H1 (cell line): ENCODE results near the gene CSRP1. TPM values are rescaled to one million over a fixed set of nuclear protein-coding genes. Genes with fewer than 3 reads are reported as not detected.

ENCODE experiments used
- CTCF ChIA-PET: fragments of 300-600 bp; sonication (Branson Sonifier 250); formaldehyde crosslinking; loops from one replicate; lab custom pipeline; 2021; ENCODE audit not compliant: partially characterized antibody; lab: Charles Lee
- POLR2A ChIA-PET: fragments of 300-600 bp; sonication (Branson Sonifier 250); formaldehyde crosslinking; loops from one replicate; lab custom pipeline; 2021; ENCODE audit warnings: inconsistent platforms; ENCODE audit not compliant: partially characterized antibody; lab: Charles Lee
- DNase-seq, 2 experiments: peaks; one replicate each; pipeline versions ENCODE4 v3.0.0 to v3.0.0-alpha.2; 2010 to 2022; ENCODE audit warnings: low spot score in 2 of 2, low read depth in 1 of 2, mixed read lengths in 1 of 2
- FAIRE-seq: peaks from 2 replicates; lab custom pipeline; 2011; peaks lifted over from hg19 to GRCh38; lab: Jason Lieb, UNC
- H2AFZ ChIP-seq: 2 replicates; pipeline ENCODE4 v1.8.1; 2012; ENCODE audit warnings: low read length, inconsistent platforms
- H2AK5ac ChIP-seq: 2 replicates; pipeline ENCODE4 v1.6.1; 2013; ENCODE audit warnings: low read depth, low read length
- H2BK120ac ChIP-seq: replicated peaks from 2 replicates; pipeline ENCODE3; 2013; ENCODE audit warnings: low read depth, low read length, inconsistent platforms
- H2BK12ac ChIP-seq: 2 replicates; pipeline ENCODE4 v1.6.1; 2013; ENCODE audit warnings: low read depth, low read length
- H2BK15ac ChIP-seq: 2 replicates; pipeline ENCODE4 v1.6.1; 2013; ENCODE audit warnings: low read length
- H2BK20ac ChIP-seq: 2 replicates; pipeline ENCODE4 v1.6.1; 2013; ENCODE audit warnings: low read length
- H2BK5ac ChIP-seq: 2 replicates; pipeline ENCODE4 v1.6.1; 2013; ENCODE audit warnings: low read depth, low read length
- H3K14ac ChIP-seq: 2 replicates; pipeline ENCODE4 v1.6.1; 2013; ENCODE audit warnings: inconsistent platforms; ENCODE audit not compliant: insufficient read length
- H3K18ac ChIP-seq: 2 replicates; pipeline ENCODE4 v1.6.1; 2013; ENCODE audit warnings: low read length; ENCODE audit errors: extremely low read depth
- H3K23ac ChIP-seq: 2 replicates; pipeline ENCODE4 v1.6.1; 2013; ENCODE audit warnings: inconsistent platforms; ENCODE audit not compliant: insufficient read length
- H3K23me2 ChIP-seq: 2 replicates; pipeline ENCODE4 v1.6.1; 2013; ENCODE audit warnings: low read depth, low read length
- H3K27ac ChIP-seq: 2 replicates; pipeline ENCODE4 v1.6.1; 2011; ENCODE audit warnings: low read depth, low read length, inconsistent platforms
- H3K27me3 ChIP-seq, 4 experiments: replicated peaks in 1 of 4; 1 replicate in 1 of 4; 2 replicates in 3 of 4; pipeline versions ENCODE4 v1.6.1 to v1.8.1; 2011 to 2013; ENCODE audit warnings: low read length in 3 of 4, mild to moderate bottlenecking in 3 of 4, inconsistent platforms in 2 of 4, mixed read lengths in 2 of 4, moderate library complexity in 1 of 4; ENCODE audit not compliant: control insufficient read depth in 3 of 4, insufficient read depth in 3 of 4; ENCODE audit errors: extremely low read depth in 1 of 4
- H3K36me3 ChIP-seq, 4 experiments: 2 replicates each; pipeline versions ENCODE4 v1.6.1 to v1.8.1; 2011 to 2013; ENCODE audit warnings: mild to moderate bottlenecking in 4 of 4, low read length in 3 of 4, moderate library complexity in 2 of 4, control low read depth in 1 of 4, inconsistent platforms in 1 of 4; ENCODE audit not compliant: insufficient read depth in 4 of 4, control insufficient read depth in 2 of 4
- H3K4ac ChIP-seq: replicated peaks from 2 replicates; pipeline ENCODE3; 2013; ENCODE audit warnings: low read length, low read depth, mixed read lengths, inconsistent platforms; ENCODE audit not compliant: insufficient read length
- H3K4me1 ChIP-seq, 4 experiments: replicated peaks in 1 of 4; 1 replicate in 1 of 4; 2 replicates in 3 of 4; pipeline versions ENCODE4 v1.6.1 to v1.8.1; 2011 to 2013; ENCODE audit warnings: low read length in 3 of 4, inconsistent platforms in 2 of 4, mixed read lengths in 1 of 4; ENCODE audit not compliant: insufficient read depth in 4 of 4, control insufficient read depth in 3 of 4
- H3K4me2 ChIP-seq, 2 experiments: 2 replicates each; pipeline versions ENCODE4 v1.6.1 to v1.8.1; 2011 to 2013; ENCODE audit warnings: low read depth in 2 of 2, low read length in 2 of 2, control low read depth in 1 of 2, inconsistent platforms in 1 of 2, mild to moderate bottlenecking in 1 of 2; ENCODE audit not compliant: insufficient read depth in 1 of 2
- H3K4me3 ChIP-seq, 4 experiments: fragments of 200-600, 300-600 bp in 1 of 4; sonication (generic), shearing (Covaris generic), sonication (Bioruptor Twin) in 1 of 4; 2 replicates each; pipeline versions ENCODE4 v1.5.1 to v1.8.1; 2011 to 2016; ENCODE audit warnings: low read length in 4 of 4, low read depth in 3 of 4, control low read depth in 2 of 4, inconsistent platforms in 2 of 4, mild to moderate bottlenecking in 2 of 4, mixed read lengths in 1 of 4, moderate library complexity in 1 of 4; ENCODE audit not compliant: insufficient read depth in 2 of 4; ENCODE audit errors: extremely low read depth in 1 of 4
- H3K56ac ChIP-seq: replicated peaks from 2 replicates; pipeline ENCODE3; 2013; ENCODE audit warnings: low read depth, mild to moderate bottlenecking, mixed read lengths, low read length, inconsistent platforms; ENCODE audit not compliant: insufficient read length
- H3K79me1 ChIP-seq: 2 replicates; pipeline ENCODE4 v1.6.1; 2013; ENCODE audit warnings: low read depth, low read length, control low read depth
- H3K79me2 ChIP-seq, 2 experiments: 2 replicates each; pipeline versions ENCODE4 v1.6.1 to v1.8.1; 2012 to 2013; ENCODE audit warnings: low read length in 2 of 2, mild to moderate bottlenecking in 2 of 2, inconsistent platforms in 1 of 2; ENCODE audit not compliant: insufficient read depth in 2 of 2, control insufficient read depth in 1 of 2
- H3K9ac ChIP-seq, 4 experiments: replicated peaks in 1 of 4; 1 replicate in 1 of 4; 2 replicates in 3 of 4; pipeline versions ENCODE4 v1.6.1 to v1.8.1; 2011 to 2013; ENCODE audit warnings: low read depth in 3 of 4, low read length in 3 of 4, control low read depth in 2 of 4, mild to moderate bottlenecking in 2 of 4, moderate library complexity in 2 of 4, inconsistent platforms in 1 of 4; ENCODE audit errors: extremely low read depth in 1 of 4
- H3K9me3 ChIP-seq, 2 experiments: 2 replicates each; pipeline versions ENCODE4 v1.6.1 to v1.8.1; 2012 to 2013; ENCODE audit warnings: mild to moderate bottlenecking in 2 of 2, moderate library complexity in 2 of 2, control low read depth in 1 of 2, inconsistent platforms in 1 of 2, low read depth in 1 of 2, low read length in 1 of 2, mixed read lengths in 1 of 2; ENCODE audit not compliant: insufficient read depth in 2 of 2
- H4K20me1 ChIP-seq, 2 experiments: replicated peaks in 1 of 2; 2 replicates each; pipeline versions ENCODE3 to v1.8.1; 2011 to 2013; ENCODE audit warnings: inconsistent platforms in 2 of 2, low read length in 2 of 2, mild to moderate bottlenecking in 1 of 2; ENCODE audit not compliant: insufficient read depth in 2 of 2, control insufficient read depth in 1 of 2
- H4K5ac ChIP-seq: 2 replicates; pipeline ENCODE4 v1.6.1; 2013; ENCODE audit warnings: low read length, low read depth, mixed read lengths, inconsistent platforms; ENCODE audit not compliant: insufficient read length
- H4K8ac ChIP-seq: 2 replicates; pipeline ENCODE4 v1.8.0; 2013; ENCODE audit warnings: mild to moderate bottlenecking, moderate library complexity, low read length, inconsistent platforms; ENCODE audit not compliant: insufficient read depth; ENCODE audit errors: extremely low read depth
- H4K91ac ChIP-seq: replicated peaks from 2 replicates; pipeline ENCODE3; 2013; ENCODE audit warnings: low read length, mixed read lengths, inconsistent platforms; ENCODE audit not compliant: insufficient read length
- CHD2 ChIP-seq: IDR thresholded peaks from 2 replicates; pipeline ENCODE4 v1.6.1; 2012; ENCODE audit warnings: low read length, improper control_type of control experiment
- CREB1 ChIP-seq: IDR thresholded peaks from 2 replicates; pipeline ENCODE4 v1.6.1; 2012; ENCODE audit warnings: inconsistent platforms
- JUND ChIP-seq: IDR thresholded peaks from 2 replicates; pipeline ENCODE4 v1.6.1; 2011; ENCODE audit warnings: mild to moderate bottlenecking, improper control_type of control experiment, low read length
- RAD21 ChIP-seq, 2 experiments: IDR thresholded peaks in 1 of 2; conservative IDR thresholded peaks in 1 of 2; 2 replicates each; pipeline ENCODE4 v1.6.1; 2011; ENCODE audit warnings: low read depth in 2 of 2, low read length in 2 of 2, improper control_type of control experiment in 1 of 2, inconsistent platforms in 1 of 2, mild to moderate bottlenecking in 1 of 2, moderate library complexity in 1 of 2
- SIN3A ChIP-seq, 2 experiments: IDR thresholded peaks in 1 of 2; conservative IDR thresholded peaks in 1 of 2; 2 replicates each; pipeline ENCODE4 v1.6.1; 2011 to 2012; ENCODE audit warnings: low read length in 2 of 2, improper control_type of control experiment in 1 of 2, low read depth in 1 of 2, mild to moderate bottlenecking in 1 of 2
- WGBS, 2 experiments: shearing (Covaris generic) in 1 of 2; methylation state at CpG; one replicate each; pipeline versions ENCODE4 v1.1.6 to v1.1.7; 2013 to 2015; ENCODE audit warnings: low lambda C conversion rate in 2 of 2, mixed read lengths in 2 of 2, inconsistent platforms in 1 of 2, low coverage in 1 of 2, missing lambda C conversion rate in 1 of 2; ENCODE audit not compliant: insufficient replicate concordance in 2 of 2, insufficient coverage in 1 of 2, insufficient read length in 1 of 2; ENCODE audit errors: extremely low coverage in 1 of 2, missing lambda C conversion rate in 1 of 2; 5-methylcytosine and 5-hydroxymethylcytosine counted together
- polyA plus RNA-seq, 7 experiments: library from polyadenylated mRNA; depleted of rRNA in 3 of 7; stranded (reverse) in 5 of 7; unstranded in 2 of 7; fragments of >200 nt in 5 of 7; fragments of 200-250 nt in 2 of 7; gene quantifications; 1 replicate in 5 of 7; 2 replicates in 1 of 7; 4 replicates in 1 of 7; pipeline versions ENCODE4 v1.2.1 to v1.2.3, GENCODE V29; 2011 to 2013; ENCODE audit warnings: missing spikeins in 2 of 7, mixed read lengths in 2 of 7
- total RNA-seq: library from RNA; stranded (reverse); fragmentation: NEBNext Ultra II Directional; extraction: Animal tissue kit (Norgen Biotek cat#: 25700); gene quantifications from 2 replicates; pipeline ENCODE4 v1.2.1, GENCODE V29; 2021

CSRP1 gene
- total and polyA plus RNA-seq, 2 of the 8 experiments (the other 6 are each of a cell fraction or from before 2014, with no cell fraction given): 14.2 to 22.3 TPM

DNA sequence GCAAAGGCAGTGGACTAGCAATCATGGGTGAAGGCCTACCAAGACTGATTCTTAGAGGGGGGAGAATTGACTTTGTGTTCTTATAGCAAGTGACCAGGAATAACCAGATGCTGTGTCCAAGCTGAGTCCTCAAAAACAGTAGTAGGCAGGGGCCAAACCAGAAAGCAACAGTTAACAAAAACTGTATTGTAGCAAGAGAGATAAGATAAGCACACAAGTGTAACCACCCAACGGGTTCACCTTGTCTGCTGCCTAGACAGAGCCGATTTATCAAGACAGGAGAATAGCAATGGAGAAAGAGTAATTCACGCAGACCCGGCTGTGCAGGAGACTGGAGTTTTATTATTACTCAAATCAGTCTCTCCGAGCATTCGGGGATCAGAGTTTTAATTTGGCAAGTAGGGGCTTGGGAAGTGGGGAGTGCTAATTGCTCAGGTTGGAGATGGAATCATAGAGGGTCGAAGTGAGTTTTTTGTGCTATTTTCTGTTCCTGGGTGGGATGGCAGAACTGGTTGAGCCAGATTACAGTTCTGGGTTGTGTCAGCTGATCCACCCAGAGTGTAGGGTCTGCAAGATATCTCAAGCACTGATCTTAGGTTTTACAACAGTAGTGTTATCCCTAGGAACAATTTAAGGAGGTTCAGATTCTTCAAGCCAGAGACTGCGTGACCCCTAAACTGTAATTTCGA, 8.3 kb upstream of the CSRP1 start:
- H4K8ac ChIP-seq: no peak overlapping the region
- DNase-seq (no peak), FAIRE-seq (no peak)
- H3K79me2 ChIP-seq: no peaks in the 10 kb centered on the region
- H2BK15ac ChIP-seq: no peak overlapping the region
- H3K23ac ChIP-seq: no peak overlapping the region
- H3K4me1 ChIP-seq: peaks cover 3 to 5% (median 5%) of the 10 kb centered on the region in 4 experiments; a peak in 6 of 7 replicates
- H3K4me3 ChIP-seq: no peak overlapping the region
- H3K4ac ChIP-seq: no peak overlapping the region
- no peak overlapping the region for H2BK5ac ChIP-seq
- H3K9ac ChIP-seq: no peak overlapping the region
- H4K5ac ChIP-seq: no peak overlapping the region
- H2BK12ac ChIP-seq: no peak overlapping the region
- no peaks in the 10 kb centered on the region for H3K36me3 ChIP-seq
- no peak overlapping the region for H3K56ac ChIP-seq
- H2BK20ac ChIP-seq: no peak overlapping the region
- no peak overlapping the region for H4K91ac ChIP-seq
- POLR2A ChIA-PET: interaction anchor here (1.1 to 6.3 kb wide), 3 partner anchors 11 to 33 kb away, joined by 3 to 52 read pairs (median 30); no protein-coding TSS in a partner anchor
- H3K23me2 ChIP-seq: no peaks in the 10 kb centered on the region
- H3K18ac ChIP-seq: no peak overlapping the region
- CTCF ChIA-PET: interaction anchor here (1.1 to 43.8 kb wide), 9 partner anchors 9 to 74 kb away, joined by 3 to 929 read pairs (median 7); partner anchors contain the start of genes CSRP1 and NAV1
- H2AFZ ChIP-seq: no peak overlapping the region
- H3K79me1 ChIP-seq: no peaks in the 10 kb centered on the region
- H3K27me3 ChIP-seq: no peaks in the 10 kb centered on the region
- no peak overlapping the region for H3K14ac ChIP-seq
- H4K20me1 ChIP-seq: no peaks in the 10 kb centered on the region
- no peak overlapping the region for H3K27ac ChIP-seq
- H3K4me2 ChIP-seq: no peak overlapping the region
- H2BK120ac ChIP-seq: no peak overlapping the region
- 85% methylated on average over 9 of the region's 9 CpGs; no CpG with 5 or more reads in 1 of the 2 experiments for WGBS, 2 experiments
- H3K9me3 ChIP-seq: no peaks in the 10 kb centered on the region
- H2AK5ac ChIP-seq: no peak overlapping the region
- TF ChIP-seq RAD21 (IDR thresholded peaks at IDR 0.05 in 1 of 2, conservative IDR thresholded peaks at IDR 0.05 in 1 of 2; ENCODE audit: low read depth in 2 of 2, low read length in 2 of 2) (no peak), CHD2 (no peak), CREB1 (no peak), JUND (no peak), SIN3A (conservative IDR thresholded peaks at IDR 0.05 in 1 of 2, IDR thresholded peaks at IDR 0.05 in 1 of 2; ENCODE audit: low read depth in 1 of 2, low read length in 2 of 2) (no peak)
